Airway epithelial cell (primary cell): ENCODE data around the gene DMBT1. TPM values are rescaled to one million over a fixed set of nuclear protein-coding genes. Genes with fewer than 3 reads are reported as not detected.

Source experiments
- total RNA-seq: library from RNA; depleted of rRNA; stranded (reverse); fragments of >200 nt; gene quantifications from 2 replicates; pipeline ENCODE4 v1.2.3, GENCODE V29; 2015

The DMBT1 gene
- total RNA-seq: 0.07 TPM in 1 of 2 replicates, not detected in the other

GRCh38 chr10:122560279-122560804, at the start of gene DMBT1:
Gene DMBT1, plus strand, starts transcription at chr10:122560754. Its CDS starts 17 bp downstream, at chr10:122560771.

Other genes starting within 250 kb of the DMBT1 start
- 52.7 and 62.3 TPM in 2 replicates for gene PLEKHA1, start 186.0 kb upstream of the DMBT1 start, total RNA-seq
- gene ARMS2, start 106.1 kb upstream of the DMBT1 start, total RNA-seq: not detected in 2 replicates
- gene HTRA1, start 99.2 kb upstream of the DMBT1 start, total RNA-seq: 78.0 and 86.7 TPM in 2 replicates
- gene C10orf120, start 139.1 kb downstream of the DMBT1 start, total RNA-seq: not detected in 2 replicates